Measurements from ENCODE around the gene ERCC1. TPM values are rescaled to one million over a fixed set of nuclear protein-coding genes. Genes with fewer than 3 reads are reported as not detected.

The ERCC1 gene
- total RNA-seq, 2 experiments from 2014 or later: 32.5 to 32.6 TPM

DNA sequence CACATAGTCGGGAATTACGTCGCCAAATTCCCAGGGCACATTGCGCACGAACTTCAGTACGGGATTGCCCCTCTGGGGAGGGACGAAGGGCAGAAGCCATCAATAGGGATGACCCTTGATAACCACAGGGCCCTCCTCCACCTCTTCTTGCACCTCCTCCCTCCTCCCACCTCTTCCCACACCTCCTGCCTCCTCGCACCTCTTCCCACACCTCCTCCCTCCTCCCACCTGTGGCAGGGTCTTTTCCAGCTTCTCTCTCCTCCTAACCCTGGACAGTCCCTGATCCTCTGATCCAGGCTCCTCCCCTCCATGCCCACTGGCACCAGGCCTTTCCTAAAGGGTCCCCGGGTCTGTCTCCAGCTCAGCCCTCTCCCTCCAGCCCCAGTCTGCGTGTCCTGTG, 3.4 kb downstream of the ERCC1 start:
- Mint-ChIP-seq H3K4me1 (ENCODE audit: low read depth) (peaks cover 48% of the 10 kb centered on the region), H3K36me3 (ENCODE audit: low read depth) (peaks cover 45% of the 10 kb centered on the region), H3K9me3 (no peaks in the 10 kb centered on the region), H3K27me3 (no peaks in the 10 kb centered on the region), H3K4me3 (no peak overlapping the region), H3K27ac (no peak overlapping the region)
- DNase-seq: no peak
- intact Hi-C loops (cut with DNase I, micrococcal nuclease): loop anchor here in 1 of 2 experiments (10.0 kb wide), 1 partner anchor 164 kb away; the partner anchor contains the start of gene OPA3
- Histone ChIP-seq H3K9me3 (ENCODE audit: control insufficient read depth in 1 of 2, insufficient read depth in 1 of 2, low read length in 2 of 2) (no peaks in the 10 kb centered on the region), H3K4me1 (ENCODE audit: insufficient read depth, low read length) (peaks cover 42% of the 10 kb centered on the region), H3K36me3 (ENCODE audit: insufficient read depth, low read length) (peaks cover 28% of the 10 kb centered on the region), H3K27me3 (ENCODE audit: control insufficient read depth in 1 of 2, insufficient read depth in 2 of 2, low read length in 2 of 2) (no peaks in the 10 kb centered on the region), H3K4me3 (ENCODE audit: low read length) (no peak overlapping the region), H3K27ac (ENCODE audit: low read depth in 1 of 2, low read length in 2 of 2) (no peak overlapping the region)
- no peak for ATAC-seq (ENCODE audit: poor library complexity)
- ChIA-PET POLR2A (interaction anchor here (0.7 kb wide), 1 partner anchor 297 kb away, joined by 3 read pairs; no protein-coding TSS in a partner anchor), CTCF (interaction anchor here (2.3 kb wide), 1 partner anchor 59 kb away, joined by 6 read pairs; no protein-coding TSS in a partner anchor)
- TF ChIP-seq, protein P1, sequence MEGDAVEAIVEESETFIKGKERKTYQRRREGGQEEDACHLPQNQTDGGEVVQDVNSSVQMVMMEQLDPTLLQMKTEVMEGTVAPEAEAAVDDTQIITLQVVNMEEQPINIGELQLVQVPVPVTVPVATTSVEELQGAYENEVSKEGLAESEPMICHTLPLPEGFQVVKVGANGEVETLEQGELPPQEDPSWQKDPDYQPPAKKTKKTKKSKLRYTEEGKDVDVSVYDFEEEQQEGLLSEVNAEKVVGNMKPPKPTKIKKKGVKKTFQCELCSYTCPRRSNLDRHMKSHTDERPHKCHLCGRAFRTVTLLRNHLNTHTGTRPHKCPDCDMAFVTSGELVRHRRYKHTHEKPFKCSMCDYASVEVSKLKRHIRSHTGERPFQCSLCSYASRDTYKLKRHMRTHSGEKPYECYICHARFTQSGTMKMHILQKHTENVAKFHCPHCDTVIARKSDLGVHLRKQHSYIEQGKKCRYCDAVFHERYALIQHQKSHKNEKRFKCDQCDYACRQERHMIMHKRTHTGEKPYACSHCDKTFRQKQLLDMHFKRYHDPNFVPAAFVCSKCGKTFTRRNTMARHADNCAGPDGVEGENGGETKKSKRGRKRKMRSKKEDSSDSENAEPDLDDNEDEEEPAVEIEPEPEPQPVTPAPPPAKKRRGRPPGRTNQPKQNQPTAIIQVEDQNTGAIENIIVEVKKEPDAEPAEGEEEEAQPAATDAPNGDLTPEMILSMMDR (IDR thresholded peaks at IDR 0.05): no peak

DNA sequence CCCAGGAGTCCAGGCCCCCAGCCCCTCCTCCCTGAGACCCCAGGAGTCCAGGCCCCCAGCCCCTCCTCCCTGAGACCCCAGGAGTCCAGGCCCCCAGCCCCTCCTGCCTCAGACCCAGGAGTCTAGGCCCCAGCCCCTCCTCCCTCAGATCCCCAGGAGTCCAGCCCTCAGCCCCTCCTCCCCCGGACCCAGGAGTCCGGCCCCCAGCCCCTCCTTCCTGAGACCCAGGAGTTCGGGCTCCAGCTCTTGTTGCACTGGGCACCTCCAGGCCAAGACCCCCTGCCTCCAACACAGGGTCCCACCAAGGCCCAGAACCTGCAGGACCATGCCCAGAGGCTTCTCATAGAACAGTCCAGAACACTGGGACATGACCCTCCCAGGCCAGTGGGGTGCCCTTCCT, 3.8 kb downstream of the ERCC1 start:
- peaks cover 45% of the 10 kb centered on the region for H3K36me3 Mint-ChIP-seq (ENCODE audit: low read depth)
- TF ChIP-seq, protein P1 (IDR thresholded peaks at IDR 0.05): no peak
- CTCF ChIA-PET: interaction anchor here (2.3 kb wide), 1 partner anchor 59 kb away, joined by 6 read pairs; no protein-coding TSS in a partner anchor
- peak in 1 of 14 experiments; percentile 26 for DNase-seq
- Histone ChIP-seq H3K9me3 (ENCODE audit: control insufficient read depth in 1 of 2, insufficient read depth in 1 of 2, low read length in 2 of 2) (no peaks in the 10 kb centered on the region), H3K4me3 (ENCODE audit: low read length) (no peak overlapping the region), H3K27me3 (ENCODE audit: control insufficient read depth in 1 of 2, insufficient read depth in 2 of 2, low read length in 2 of 2) (no peaks in the 10 kb centered on the region), H3K4me1 (ENCODE audit: insufficient read depth, low read length) (peaks cover 42% of the 10 kb centered on the region), H3K27ac (ENCODE audit: low read depth in 1 of 2, low read length in 2 of 2) (no peak overlapping the region), H3K36me3 (ENCODE audit: insufficient read depth, low read length) (peaks cover 28% of the 10 kb centered on the region)
- H3K4me3 Mint-ChIP-seq: no peak overlapping the region
- POLR2A ChIA-PET: interaction anchor here (0.7 kb wide), 1 partner anchor 297 kb away, joined by 3 read pairs; no protein-coding TSS in a partner anchor
- ATAC-seq (ENCODE audit: poor library complexity): no peak
- no peak overlapping the region for H3K27ac Mint-ChIP-seq
- no peaks in the 10 kb centered on the region for H3K27me3 Mint-ChIP-seq
- intact Hi-C loops (cut with DNase I, micrococcal nuclease): loop anchor here in 1 of 2 experiments (10.0 kb wide), 1 partner anchor 165 kb away; the partner anchor contains the start of gene OPA3
- peaks cover 48% of the 10 kb centered on the region for H3K4me1 Mint-ChIP-seq (ENCODE audit: low read depth)
- no peaks in the 10 kb centered on the region for H3K9me3 Mint-ChIP-seq

DNA sequence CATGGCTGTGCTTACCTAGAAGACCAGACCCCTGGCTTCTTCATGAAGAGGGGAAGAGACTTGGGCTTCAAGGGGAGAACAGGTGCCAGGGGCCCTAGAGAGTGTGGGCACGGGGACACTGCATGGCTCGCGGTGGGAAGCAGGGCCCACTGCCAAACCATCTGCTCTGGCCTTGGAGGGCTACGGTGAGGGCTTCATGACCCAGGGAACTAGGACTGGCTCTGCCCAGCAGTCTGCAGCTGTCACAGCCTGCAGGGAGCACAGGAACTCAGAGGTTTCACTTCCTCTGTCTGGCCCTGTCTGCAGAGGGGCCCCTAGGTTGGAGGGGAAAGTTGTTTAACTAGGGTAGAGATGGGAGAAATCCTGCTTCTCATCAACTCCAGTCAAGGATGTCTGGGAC, 4.3 kb downstream of the ERCC1 start:
- CTCF ChIA-PET: no interaction called here
- ATAC-seq (ENCODE audit: poor library complexity) (no peak), DNase-seq (peak in 3 of 14 experiments; percentile 20 to 53 (median 53))
- Mint-ChIP-seq H3K27ac (no peak overlapping the region), H3K27me3 (no peaks in the 10 kb centered on the region), H3K9me3 (no peaks in the 10 kb centered on the region), H3K4me1 (ENCODE audit: low read depth) (peaks cover 45% of the 10 kb centered on the region), H3K4me3 (peak overlapping the region; percentile 30), H3K36me3 (ENCODE audit: low read depth) (peaks cover 50% of the 10 kb centered on the region)
- no peak overlapping the region for H3K27ac ChIP-seq (ENCODE audit: low read depth in 1 of 2, low read length in 2 of 2)
- POLR2A ChIA-PET: no interaction called here
- H3K9me3 ChIP-seq (ENCODE audit: control insufficient read depth in 1 of 2, insufficient read depth in 1 of 2, low read length in 2 of 2): no peaks in the 10 kb centered on the region
- intact Hi-C loops (cut with DNase I, micrococcal nuclease): no loop called here
- TF ChIP-seq, protein P1 (IDR thresholded peaks at IDR 0.05): no peak
- H3K27me3 ChIP-seq (ENCODE audit: control insufficient read depth in 1 of 2, insufficient read depth in 2 of 2, low read length in 2 of 2): no peaks in the 10 kb centered on the region
- H3K4me1 ChIP-seq (ENCODE audit: insufficient read depth, low read length): peaks cover 41% of the 10 kb centered on the region
- H3K4me3 ChIP-seq (ENCODE audit: low read length): no peak overlapping the region
- H3K36me3 ChIP-seq (ENCODE audit: insufficient read depth, low read length): peaks cover 33% of the 10 kb centered on the region

Data from CD4-positive, alpha-beta T cell (primary cell).